Measurements from ENCODE around the gene KLK12.
A peak's percentile ranks its signal among the peaks of the same experiment; 100 is the strongest.

KLK12 gene

DNA sequence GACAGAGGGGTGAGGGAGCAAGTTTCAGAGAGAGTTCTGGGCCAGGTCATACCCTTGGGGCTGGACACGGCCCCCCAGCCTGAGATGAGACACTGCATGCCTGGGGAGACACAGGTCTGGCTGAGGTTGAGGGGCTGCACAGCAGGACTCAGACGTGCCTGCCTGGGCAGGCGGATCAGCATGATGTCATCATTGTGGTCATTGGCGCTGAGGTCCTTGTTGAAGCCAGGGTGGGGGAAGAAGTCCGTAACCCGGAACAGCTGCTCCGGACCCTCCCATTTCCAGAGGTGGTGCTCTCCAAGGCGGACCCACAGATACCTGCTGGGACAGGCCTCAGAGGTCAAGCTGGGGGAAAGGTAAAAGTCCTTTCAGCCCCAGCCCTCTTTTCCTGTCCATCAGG, 28.4 kb downstream of the KLK12 start:
- TF ChIP-seq CTCF (conservative IDR thresholded peaks at IDR 0.05; ENCODE audit: low read depth), result no peak
- DNase-seq (ENCODE audit: low spot score), result no peak
- ChIA-PET CTCF (interaction anchor here (0.6 kb wide), 1 partner anchor 169 kb away, joined by 3 read pairs; no protein-coding TSS in a partner anchor), POLR2A (ENCODE audit: low non-redundant PET) (no interaction called here)
- H3K27ac ChIP-seq, result no peak overlapping the region

- no peak overlapping the region for H3K27ac ChIP-seq
- DNase-seq (ENCODE audit: low spot score), result no peak
- ChIA-PET CTCF (no interaction called here), POLR2A (ENCODE audit: low non-redundant PET) (no interaction called here)
- TF ChIP-seq CTCF (conservative IDR thresholded peaks at IDR 0.05; ENCODE audit: low read depth), result no peak
These were observed 29.6 kb downstream of the KLK12 start for GRCh38 chr19:51005248-51005647.

GRCh38 chr19:51003316-51003715, 31.5 kb downstream of the KLK12 start:
- ChIA-PET POLR2A (ENCODE audit: low non-redundant PET) (no interaction called here), CTCF (interaction anchor here (0.6 to 1.2 kb wide), 2 partner anchors 14 to 81 kb away, joined by 3 read pairs; no protein-coding TSS in a partner anchor)
- DNase-seq (ENCODE audit: low spot score), result no peak
- H3K27ac ChIP-seq, result no peak overlapping the region
- no peak for TF ChIP-seq CTCF (conservative IDR thresholded peaks at IDR 0.05; ENCODE audit: low read depth)

- TF ChIP-seq CTCF (conservative IDR thresholded peaks at IDR 0.05; ENCODE audit: low read depth), result no peak
- ChIA-PET POLR2A (ENCODE audit: low non-redundant PET) (interaction anchor here (0.7 kb wide), 1 partner anchor 70 kb away, joined by 3 read pairs; no protein-coding TSS in a partner anchor), CTCF (interaction anchor here (0.6 to 2.0 kb wide), 4 partner anchors 14 to 102 kb away, joined by 3 to 7 read pairs (median 3); no protein-coding TSS in a partner anchor)
- DNase-seq (ENCODE audit: low spot score), result peak; percentile 94
- no peak overlapping the region for H3K27ac ChIP-seq
These were observed 32.1 kb downstream of the KLK12 start for GRCh38 chr19:51002542-51003311.

DNA sequence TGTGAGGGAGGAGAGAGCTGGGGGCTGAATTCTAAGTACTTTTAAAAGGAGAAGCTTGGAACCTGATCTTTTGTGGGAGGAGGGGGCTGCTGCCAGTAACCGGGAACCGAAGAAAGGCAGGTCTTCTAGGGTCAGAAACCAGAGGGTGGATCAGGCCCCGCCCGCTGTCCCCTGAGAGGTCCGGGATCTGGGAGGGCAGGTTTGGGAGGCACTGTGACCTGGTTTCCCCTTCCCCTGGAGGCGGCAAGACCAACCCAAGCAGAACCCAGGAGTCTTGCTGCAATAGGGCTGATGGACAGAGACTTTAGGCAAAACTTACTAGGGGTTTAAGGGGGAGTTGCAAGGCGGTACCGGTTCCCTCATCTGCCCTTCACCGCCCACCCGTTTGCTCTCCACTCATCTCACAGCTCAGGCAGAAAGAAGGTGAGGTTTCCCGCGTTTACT, 32.7 kb downstream of the KLK12 start:
- H3K27ac ChIP-seq, result no peak overlapping the region
- no peak for DNase-seq (ENCODE audit: low spot score)
- ChIA-PET CTCF (interaction anchor here (0.6 to 2.0 kb wide), 3 partner anchors 15 to 103 kb away, joined by 3 to 7 read pairs (median 6); no protein-coding TSS in a partner anchor), POLR2A (ENCODE audit: low non-redundant PET) (interaction anchor here (0.7 to 0.8 kb wide), 3 partner anchors 69 to 86 kb away, joined by 3 to 4 read pairs (median 3); no protein-coding TSS in a partner anchor)
- no peak for TF ChIP-seq CTCF (conservative IDR thresholded peaks at IDR 0.05; ENCODE audit: low read depth)

DNA sequence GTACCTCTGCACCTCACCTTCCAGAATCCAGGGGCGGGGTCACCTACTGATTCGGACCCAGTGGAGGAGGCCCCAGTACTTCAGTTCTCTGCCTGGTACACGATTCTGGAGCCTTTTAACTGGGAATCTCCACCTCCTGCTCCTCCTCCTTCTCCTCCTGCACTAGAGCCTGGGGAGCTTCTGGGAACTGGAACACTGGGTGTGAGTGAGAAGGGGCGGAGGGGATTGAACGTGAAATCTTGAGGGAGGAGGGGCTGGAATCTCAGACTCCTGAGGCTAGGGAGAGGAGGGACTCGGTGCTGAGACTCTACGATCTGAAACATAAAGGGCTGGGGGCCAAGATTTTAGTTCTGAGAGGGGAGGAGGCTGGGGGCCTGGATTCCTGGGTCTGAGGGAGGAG, 33.3 kb downstream of the KLK12 start, which contains the start of gene KLK8:
Gene KLK8, minus strand, starts transcription at position 90 of the 400 bp plus-strand sequence. CDS start 437 bp downstream, outside the sequence.
- DNase-seq (ENCODE audit: low spot score), result no peak
- ChIA-PET CTCF (interaction anchor here (0.6 to 2.0 kb wide), 3 partner anchors 15 to 79 kb away, joined by 6 to 7 read pairs (median 6); no protein-coding TSS in a partner anchor), POLR2A (ENCODE audit: low non-redundant PET) (interaction anchor here (0.7 to 1.0 kb wide), 3 partner anchors 15 to 85 kb away, joined by 3 to 4 read pairs (median 3); no protein-coding TSS in a partner anchor)
- H3K27ac ChIP-seq, result no peak within 1 kb of the TSS
- TF ChIP-seq CTCF (conservative IDR thresholded peaks at IDR 0.05; ENCODE audit: low read depth), result no peak
